HFFc6 (cell line): ENCODE results near the gene NARF. TPM values are rescaled to one million over a fixed set of nuclear protein-coding genes. Genes with fewer than 3 reads are reported as not detected.

Experiments used
- DNase-seq: peaks from one replicate; pipeline ENCODE4 v3.0.0-alpha.2; 2018
- H3K27ac Mint-ChIP-seq: 2 replicates; pipeline ENCODE4 v1.8.0; 2020; ENCODE audit warnings: mild to moderate bottlenecking, mixed read lengths
- H3K27me3 Mint-ChIP-seq: 2 replicates; pipeline ENCODE4 v1.8.0; 2021; ENCODE audit warnings: mild to moderate bottlenecking, moderate library complexity, mixed read lengths; ENCODE audit not compliant: insufficient read depth
- H3K36me3 Mint-ChIP-seq: 2 replicates; pipeline ENCODE4 v1.8.0; 2021; ENCODE audit warnings: low read depth, mixed read lengths
- H3K4me1 Mint-ChIP-seq: 2 replicates; pipeline ENCODE4 v1.8.0; 2020; ENCODE audit warnings: low read depth, mixed read lengths
- H3K4me3 Mint-ChIP-seq: 2 replicates; pipeline ENCODE4 v1.8.0; 2020; ENCODE audit warnings: mild to moderate bottlenecking, moderate library complexity, mixed read lengths
- H3K9me3 Mint-ChIP-seq: 2 replicates; pipeline ENCODE4 v1.8.0; 2020; ENCODE audit warnings: mild to moderate bottlenecking, mixed read lengths
- CTCF ChIP-seq: fragments of 200-600 bp; sonication (generic); IDR thresholded peaks from 2 replicates; pipeline ENCODE4 v1.5.0; 2021; ENCODE audit warnings: antibody characterized with exemption, mild to moderate bottlenecking
- total RNA-seq, 6 experiments: library from RNA; stranded (reverse); fragmentation: NEBNext Ultra II Directional; extraction: Animal tissue kit (Norgen Biotek cat#: 25700); gene quantifications; 2 replicates in 1 of 6; 3 replicates in 5 of 6; pipeline ENCODE4 v1.2.3, GENCODE V29; 2021

The NARF gene
- total RNA-seq, 6 experiments from 2014 or later, result 25.2 to 38.1 (median 28.8) TPM

GRCh38 chr17:82442643-82443464, 15.7 kb upstream of the NARF start:
- no peaks in the 10 kb centered on the region for H3K9me3 Mint-ChIP-seq
- no peaks in the 10 kb centered on the region; the same call in 1 of the 2 replicates for H3K27me3 Mint-ChIP-seq
- no peak overlapping the region for H3K27ac Mint-ChIP-seq
- no peak for DNase-seq
- no peaks in the 10 kb centered on the region; the same call in 1 of the 2 replicates for H3K36me3 Mint-ChIP-seq
- no peak overlapping the region for H3K4me3 Mint-ChIP-seq
- TF ChIP-seq CTCF, result no peak
- H3K4me1 Mint-ChIP-seq, result no peaks in the 10 kb centered on the region

DNA sequence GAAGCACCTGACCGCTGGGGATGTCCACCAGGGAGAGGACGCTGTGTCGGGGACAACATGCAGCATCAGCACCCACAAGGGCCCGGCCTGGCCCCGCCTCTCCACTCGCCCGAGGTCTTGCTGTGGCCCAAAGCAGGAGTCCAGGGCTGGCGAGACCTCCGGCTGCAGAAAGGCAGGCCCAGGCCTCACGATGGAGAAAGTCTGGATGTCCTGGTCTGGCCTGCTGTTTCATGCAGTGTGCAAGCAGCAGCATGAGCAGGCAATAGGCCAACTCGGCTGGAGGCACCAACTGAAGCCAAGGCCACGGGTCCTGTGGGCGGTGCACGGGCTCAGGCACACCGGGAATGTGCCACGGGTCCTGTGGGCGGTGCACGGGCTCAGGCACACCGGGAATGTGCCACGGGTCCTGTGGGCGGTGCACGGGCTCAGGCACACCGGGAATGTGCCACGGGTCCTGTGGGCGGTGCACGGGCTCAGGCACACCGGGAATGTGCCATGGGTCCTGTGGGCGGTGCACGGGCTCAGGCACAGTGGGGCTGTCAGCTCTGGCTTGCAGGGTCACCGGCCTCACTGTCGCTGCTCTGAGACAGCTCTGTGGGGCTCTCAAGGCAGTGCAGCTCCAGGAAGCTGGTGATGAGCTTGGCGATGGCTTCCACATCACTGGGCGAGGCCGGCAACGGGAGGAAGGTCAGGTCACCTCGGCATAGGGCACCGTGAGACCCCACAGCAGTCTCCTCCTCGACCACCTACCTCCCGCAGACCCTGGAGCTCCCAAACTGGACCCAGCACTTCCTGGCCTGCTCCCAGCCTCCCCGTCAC, 14.9 kb upstream of the NARF start:
- no peaks in the 10 kb centered on the region; the same call in 1 of the 2 replicates for H3K36me3 Mint-ChIP-seq
- DNase-seq, result no peak
- no peaks in the 10 kb centered on the region; the same call in 1 of the 2 replicates for H3K27me3 Mint-ChIP-seq

DNA sequence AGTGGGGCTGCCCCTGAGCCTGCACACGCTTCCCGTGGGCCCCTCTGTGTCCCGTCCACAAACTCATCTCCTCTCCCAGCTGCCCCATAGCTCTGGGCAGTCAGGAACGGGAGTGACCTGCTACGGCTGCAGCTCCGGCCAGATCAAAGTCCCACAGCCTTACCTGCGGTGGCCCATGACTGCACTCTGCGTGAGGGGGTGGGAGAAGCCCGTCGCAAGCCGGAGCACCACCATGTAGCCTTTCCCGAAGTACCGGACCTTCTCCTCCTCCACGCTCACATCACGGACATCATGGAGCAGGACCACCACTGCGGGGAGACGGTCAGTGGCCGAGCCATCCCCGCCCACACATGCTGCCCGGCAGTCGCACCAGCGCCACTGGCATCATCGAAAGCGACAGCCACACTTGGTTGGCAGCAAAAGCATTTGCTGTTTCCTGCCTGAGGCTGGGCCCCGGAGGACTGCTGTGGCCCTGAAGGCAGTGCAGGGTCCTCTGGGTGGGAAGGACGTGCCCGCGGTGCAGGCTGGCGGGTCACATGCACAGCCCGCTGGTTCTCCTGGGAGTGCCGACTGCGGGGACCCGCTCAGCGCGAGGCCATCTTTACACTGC, 14.2 kb upstream of the NARF start:
- H3K27ac Mint-ChIP-seq, result no peak overlapping the region
- H3K9me3 Mint-ChIP-seq, result no peaks in the 10 kb centered on the region
- no peak for TF ChIP-seq CTCF
- no peak for DNase-seq
- no peaks in the 10 kb centered on the region; the same call in 1 of the 2 replicates for H3K36me3 Mint-ChIP-seq
- H3K4me3 Mint-ChIP-seq, result no peak overlapping the region
- no peaks in the 10 kb centered on the region for H3K4me1 Mint-ChIP-seq
- no peaks in the 10 kb centered on the region; the same call in 1 of the 2 replicates for H3K27me3 Mint-ChIP-seq

More for the DNA sequence above, 14.9 kb upstream of the NARF start:
- Mint-ChIP-seq H3K4me3 (no peak overlapping the region), H3K27ac (no peak overlapping the region), H3K9me3 (no peaks in the 10 kb centered on the region), H3K4me1 (no peaks in the 10 kb centered on the region)
- TF ChIP-seq CTCF, result no peak

DNA sequence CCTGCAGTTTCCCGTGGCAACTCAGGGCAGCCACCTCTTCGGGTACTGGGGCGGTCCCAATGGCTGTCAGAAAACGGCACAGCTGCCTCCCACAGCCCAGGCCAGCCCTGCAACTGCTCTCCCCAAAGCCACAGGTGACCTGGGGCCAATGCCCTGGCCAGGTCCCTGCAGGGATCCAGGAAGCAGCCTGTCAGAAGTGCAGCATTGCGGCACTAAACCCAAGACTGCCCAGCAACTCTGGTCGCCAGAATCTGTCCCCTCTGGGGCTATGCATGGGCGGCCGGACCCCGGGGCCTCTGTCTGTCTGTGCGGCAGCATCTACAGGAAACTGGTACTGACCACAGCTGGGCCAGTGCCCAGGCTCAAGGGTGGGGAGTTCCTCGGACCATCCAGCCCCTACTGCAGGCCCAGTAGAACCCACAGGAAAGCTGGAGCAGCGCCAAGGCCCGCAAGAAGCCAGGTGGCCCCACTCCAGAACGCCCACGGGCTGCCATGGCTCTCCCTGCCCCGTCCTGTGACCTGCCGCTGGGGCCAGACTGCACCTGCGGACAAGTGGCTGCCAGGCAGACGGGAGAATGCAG, 13.5 kb upstream of the NARF start:
- H3K27me3 Mint-ChIP-seq, result no peaks in the 10 kb centered on the region; the same call in 1 of the 2 replicates
- DNase-seq, result no peak

More for the DNA sequence above, 13.5 kb upstream of the NARF start:
- Mint-ChIP-seq H3K4me1 (peaks cover 6% of the 10 kb centered on the region; the same call in 1 of the 2 replicates), H3K27ac (no peak overlapping the region), H3K4me3 (no peak overlapping the region), H3K36me3 (no peaks in the 10 kb centered on the region; the same call in 1 of the 2 replicates), H3K9me3 (no peaks in the 10 kb centered on the region)
- no peak for TF ChIP-seq CTCF
